ENCODE results near the gene TMEM243. TPM values are rescaled to one million over a fixed set of nuclear protein-coding genes. Genes with fewer than 3 reads are reported as not detected.

The TMEM243 gene
- total RNA-seq, 2 donors from 2014 or later: 45.8 to 58.3 TPM

DNA sequence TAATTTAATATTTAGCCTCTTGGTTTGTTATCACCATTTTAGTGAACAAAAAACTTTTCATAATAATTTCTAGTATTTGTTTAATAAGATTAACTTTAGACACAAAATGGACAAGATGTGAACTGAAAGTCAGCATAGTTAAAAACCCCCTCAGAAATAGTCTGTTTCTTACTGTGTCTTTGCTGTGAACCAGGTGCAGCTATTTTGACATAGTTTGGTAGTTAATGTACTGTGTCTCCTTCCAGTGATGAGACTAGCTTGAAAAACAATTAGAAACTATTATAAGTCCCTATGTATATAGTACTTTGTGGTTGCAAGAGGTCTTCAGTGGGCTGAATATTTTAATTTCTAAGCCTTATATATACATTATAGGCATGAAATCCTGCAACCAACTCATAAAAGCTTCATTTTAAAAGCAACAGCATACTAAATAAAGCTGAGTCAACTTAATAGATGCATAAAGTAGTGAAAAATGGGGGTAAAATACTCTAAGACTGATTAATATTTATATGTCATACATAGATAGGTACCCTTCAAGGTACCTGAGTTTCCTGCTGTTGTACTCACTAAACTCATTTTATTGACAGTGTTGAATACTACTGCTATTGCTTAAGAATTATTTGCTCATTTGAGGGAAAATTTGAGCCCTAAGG is 48.1 kb downstream of the TMEM243 start:
- Mint-ChIP-seq H3K9me3 (no peaks in the 10 kb centered on the region), H3K27me3 (no peaks in the 10 kb centered on the region), H3K4me1 (ENCODE audit: low read depth in 2 of 2) (peaks cover 11 to 19% of the 10 kb centered on the region in 2 donors), H3K27ac (no peak overlapping the region), H3K4me3 (no peak overlapping the region), H3K36me3 (peaks cover 55% of the 10 kb centered on the region)
- ATAC-seq: no peak
- DNase-seq (ENCODE audit: low spot score): no peak

DNA sequence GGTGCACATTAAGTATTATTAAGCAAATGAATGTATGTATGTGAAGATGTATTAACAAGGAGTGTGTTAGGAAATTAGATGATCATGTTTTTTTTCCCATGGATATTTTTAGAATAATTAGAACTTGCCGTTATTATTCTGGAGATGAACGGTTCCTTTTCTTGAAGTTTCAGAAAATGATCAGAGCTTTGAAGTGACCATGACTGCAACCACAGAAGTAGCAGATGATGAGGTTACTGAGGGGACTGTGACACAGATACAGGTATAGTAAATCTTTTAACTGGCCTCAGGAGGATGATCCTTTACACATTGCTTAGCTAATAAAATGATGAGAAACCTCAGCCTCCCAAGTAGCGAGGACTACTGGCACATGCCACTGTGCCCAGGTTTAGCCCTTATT is 48.7 kb downstream of the TMEM243 start:
- Mint-ChIP-seq H3K4me3 (no peak overlapping the region), H3K4me1 (ENCODE audit: low read depth in 2 of 2) (peaks cover 10 to 20% of the 10 kb centered on the region in 2 donors), H3K36me3 (peaks cover 56% of the 10 kb centered on the region), H3K27ac (peak overlapping the region in 1 of 2 donors; percentile 10), H3K27me3 (no peaks in the 10 kb centered on the region), H3K9me3 (no peaks in the 10 kb centered on the region)
- DNase-seq (ENCODE audit: low spot score) (no peak), ATAC-seq (no peak)

DNA sequence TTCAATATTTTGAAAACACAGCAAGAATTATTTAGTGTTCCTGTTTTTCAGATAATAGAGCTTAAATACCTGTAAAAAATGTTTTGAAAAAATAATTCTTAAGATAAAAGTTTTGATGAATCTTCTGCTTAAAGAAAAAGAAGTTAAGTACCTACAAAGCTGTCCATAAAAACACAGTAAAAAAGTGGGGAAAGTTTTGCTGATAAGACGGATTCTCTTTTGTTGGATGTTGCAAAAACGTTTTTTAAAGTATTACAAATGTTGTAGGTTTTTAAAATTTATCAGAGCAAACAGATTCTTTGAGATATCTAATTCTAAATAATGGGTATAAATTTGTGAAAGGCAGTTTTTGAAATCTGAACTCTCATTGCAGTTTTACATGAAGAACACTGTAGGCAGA is 55.1 kb downstream of the TMEM243 start:
- Mint-ChIP-seq H3K27ac (no peak overlapping the region), H3K4me1 (ENCODE audit: low read depth in 2 of 2) (peaks cover 25 to 32% of the 10 kb centered on the region in 2 donors), H3K36me3 (peaks cover 46% of the 10 kb centered on the region), H3K9me3 (no peaks in the 10 kb centered on the region), H3K4me3 (no peak overlapping the region), H3K27me3 (no peaks in the 10 kb centered on the region)
- DNase-seq (ENCODE audit: low spot score): no peak
- no peak for ATAC-seq

- no peak for ATAC-seq
- H3K27ac Mint-ChIP-seq: no peak overlapping the region
- H3K9me3 Mint-ChIP-seq: no peaks in the 10 kb centered on the region
- peaks cover 16% of the 10 kb centered on the region for H3K36me3 Mint-ChIP-seq
- H3K27me3 Mint-ChIP-seq: no peaks in the 10 kb centered on the region
- H3K4me3 Mint-ChIP-seq: no peak overlapping the region
- no peak for DNase-seq (ENCODE audit: low spot score)
- H3K4me1 Mint-ChIP-seq (ENCODE audit: low read depth in 2 of 2): peaks cover 34 to 43% of the 10 kb centered on the region in 2 donors
These were observed 60.0 kb downstream of the TMEM243 start for GRCh38 chr7:87159538-87159937.

- Mint-ChIP-seq H3K27ac (no peak overlapping the region), H3K4me3 (peak overlapping the region; percentile 26), H3K36me3 (peaks cover 18% of the 10 kb centered on the region), H3K9me3 (no peaks in the 10 kb centered on the region), H3K27me3 (no peaks in the 10 kb centered on the region), H3K4me1 (ENCODE audit: low read depth in 2 of 2) (peaks cover 35 to 53% of the 10 kb centered on the region in 2 donors)
- no peak for DNase-seq (ENCODE audit: low spot score)
- ATAC-seq: no peak
These were observed 62.8 kb downstream of the TMEM243 start for GRCh38 chr7:87156709-87157108.

- peak overlapping the region; percentile 39 to 58 for H3K27ac Mint-ChIP-seq
- H3K4me3 Mint-ChIP-seq: peak overlapping the region; percentile 68
- peaks cover 38 to 56% of the 10 kb centered on the region in 2 donors for H3K4me1 Mint-ChIP-seq (ENCODE audit: low read depth in 2 of 2)
- no peaks in the 10 kb centered on the region for H3K27me3 Mint-ChIP-seq
- DNase-seq (ENCODE audit: low spot score) (no peak), ATAC-seq (no peak)
- peaks cover 17% of the 10 kb centered on the region for H3K36me3 Mint-ChIP-seq
- no peaks in the 10 kb centered on the region for H3K9me3 Mint-ChIP-seq
These were observed 63.7 kb downstream of the TMEM243 start for GRCh38 chr7:87155788-87156187.

DNA sequence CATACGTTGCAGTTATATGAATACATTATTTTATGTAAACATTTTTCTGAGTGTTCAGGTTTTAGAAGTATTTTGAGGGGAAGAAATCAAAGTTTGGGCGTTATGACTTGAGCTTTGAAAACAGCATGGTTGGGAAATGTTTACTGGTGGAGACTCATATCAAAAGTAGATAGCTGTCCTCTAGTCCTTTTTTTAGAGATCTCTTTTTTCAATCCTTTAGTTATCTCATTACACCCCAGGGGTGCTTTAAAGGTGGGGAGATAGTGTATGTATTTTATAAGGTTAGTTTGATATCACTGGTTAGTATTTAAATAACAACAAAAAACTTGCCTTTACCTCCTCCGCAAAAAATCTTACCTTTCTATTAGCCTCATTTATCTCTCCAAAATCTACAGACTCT is 65.0 kb downstream of the TMEM243 start:
- H3K36me3 Mint-ChIP-seq: peaks cover 13% of the 10 kb centered on the region
- peak overlapping the region; percentile 94 for H3K4me3 Mint-ChIP-seq
- no peaks in the 10 kb centered on the region for H3K9me3 Mint-ChIP-seq
- no peak for ATAC-seq
- H3K27ac Mint-ChIP-seq: peak overlapping the region; percentile 89 to 96
- no peaks in the 10 kb centered on the region for H3K27me3 Mint-ChIP-seq
- H3K4me1 Mint-ChIP-seq (ENCODE audit: low read depth in 2 of 2): peaks cover 32 to 46% of the 10 kb centered on the region in 2 donors
- no peak for DNase-seq (ENCODE audit: low spot score)

DNA sequence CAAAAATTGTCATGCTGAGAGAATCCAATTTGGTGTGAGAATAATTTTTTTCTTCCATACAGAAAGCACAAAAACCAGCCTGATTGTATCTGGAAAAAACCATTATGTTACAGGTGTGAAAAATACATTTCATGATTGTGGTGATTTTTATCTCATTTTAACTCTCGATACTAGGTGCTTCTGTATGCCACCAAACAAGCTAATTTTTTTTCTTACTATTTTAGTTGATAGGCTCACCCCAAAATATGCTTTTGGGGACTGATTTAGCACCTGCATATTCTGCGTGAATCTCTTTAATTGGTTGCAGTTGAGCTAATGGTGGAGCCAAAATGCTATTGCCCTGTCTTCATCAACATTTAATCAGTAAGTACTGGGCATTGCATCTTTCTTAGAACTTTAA is 65.4 kb downstream of the TMEM243 start:
- peak overlapping the region; percentile 89 to 96 for H3K27ac Mint-ChIP-seq
- H3K4me3 Mint-ChIP-seq: peak overlapping the region; percentile 94
- H3K9me3 Mint-ChIP-seq: no peaks in the 10 kb centered on the region
- no peak for ATAC-seq
- DNase-seq (ENCODE audit: low spot score): no peak
- H3K36me3 Mint-ChIP-seq: peaks cover 13% of the 10 kb centered on the region
- H3K4me1 Mint-ChIP-seq (ENCODE audit: low read depth in 2 of 2): peaks cover 29 to 42% of the 10 kb centered on the region in 2 donors
- no peaks in the 10 kb centered on the region for H3K27me3 Mint-ChIP-seq

DNA sequence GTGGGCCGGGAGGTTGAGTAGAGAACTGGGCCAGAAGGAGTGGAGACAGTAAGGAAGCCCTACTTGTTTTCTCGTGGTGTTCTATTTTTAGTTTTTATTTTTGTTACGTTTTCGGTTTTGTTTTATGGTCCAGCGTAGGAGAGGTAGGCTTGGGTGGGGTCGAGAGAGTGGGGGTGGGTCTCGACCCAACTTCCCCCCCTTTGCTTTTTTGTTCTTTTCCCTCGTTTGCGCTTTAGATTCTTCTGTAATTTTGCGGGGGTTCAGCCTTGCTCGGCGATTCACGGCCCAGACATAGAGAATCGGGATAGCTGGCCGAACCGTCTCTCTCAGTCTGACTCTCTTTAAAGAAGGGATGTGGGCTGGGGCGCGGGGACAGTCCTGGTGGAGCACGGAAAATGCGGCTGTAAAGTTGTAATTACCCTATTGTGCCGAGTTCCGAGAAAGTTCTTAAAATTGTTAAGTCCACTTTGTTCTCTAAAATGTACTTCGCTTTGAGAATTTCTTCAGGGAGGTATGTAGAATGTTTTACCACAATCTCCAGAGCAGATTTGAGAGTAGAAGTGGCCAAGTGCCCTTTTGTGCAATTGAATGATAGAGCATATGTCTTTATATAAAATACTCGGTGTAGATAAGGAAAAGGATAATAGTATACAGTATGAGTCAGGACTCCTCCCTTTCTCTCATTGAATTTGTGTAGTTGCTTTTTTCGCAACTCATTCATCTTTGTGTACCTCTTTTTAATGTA is 66.5 kb downstream of the TMEM243 start:
- Mint-ChIP-seq H3K27me3 (no peaks in the 10 kb centered on the region), H3K4me3 (peak overlapping the region; percentile 94), H3K9me3 (no peaks in the 10 kb centered on the region), H3K4me1 (ENCODE audit: low read depth in 2 of 2) (peaks cover 29 to 39% of the 10 kb centered on the region in 2 donors), H3K36me3 (peaks cover 13% of the 10 kb centered on the region), H3K27ac (peak overlapping the region; percentile 89 to 96)
- DNase-seq (ENCODE audit: low spot score) (peak; percentile 70), ATAC-seq (peak; percentile 55 to 57)

DNA sequence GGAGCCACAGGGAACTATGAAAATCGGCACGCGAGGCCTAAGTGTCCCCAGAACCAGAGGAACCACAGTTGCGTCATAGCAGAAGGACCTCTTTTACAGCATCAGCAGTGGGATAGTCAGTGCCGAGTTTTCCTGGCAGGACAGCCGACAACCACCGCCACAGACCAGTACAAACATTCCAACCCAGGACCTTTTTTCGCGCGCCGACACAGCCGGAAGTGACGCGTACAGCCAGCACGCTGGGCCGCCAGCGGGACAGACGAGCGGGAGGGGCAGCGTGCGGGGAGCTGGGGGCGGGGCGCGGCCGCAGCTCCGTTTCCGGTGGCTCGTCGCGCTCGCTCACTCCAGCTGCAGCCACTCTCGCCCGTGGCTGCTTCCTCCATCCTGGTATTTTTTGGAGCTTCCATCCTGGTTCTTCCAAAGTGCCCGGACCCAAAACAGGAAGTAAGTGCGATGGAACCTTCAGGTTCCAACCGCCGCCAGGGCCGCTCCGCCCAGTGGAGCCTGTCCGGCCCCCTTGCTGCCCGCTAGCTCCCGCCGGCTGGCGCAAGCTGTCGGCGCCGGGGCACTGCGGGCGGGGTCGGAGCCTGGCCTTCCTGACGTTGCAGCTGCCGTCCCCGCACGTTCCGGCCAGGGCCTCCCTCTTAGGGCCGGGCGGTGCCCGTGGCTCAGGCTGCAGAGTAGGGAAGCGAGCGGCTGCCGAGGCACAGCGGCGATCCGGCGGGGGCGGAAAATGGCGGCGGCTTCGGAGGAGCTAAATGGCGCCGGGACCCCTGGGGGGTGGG is 67.2 kb downstream of the TMEM243 start, which contains the start of gene DMTF1:
DMTF1 (plus strand) TSS at position 342 of the 785 bp plus-strand sequence. CDS start 12,489 bp downstream, outside the sequence.
- Mint-ChIP-seq H3K4me3 (peak within 1 kb of the TSS; percentile 94), H3K4me1 (ENCODE audit: low read depth in 2 of 2) (peaks cover 28 to 39% of the 10 kb centered on the region in 2 donors), H3K36me3 (peaks cover 13% of the 10 kb centered on the region), H3K9me3 (no peaks in the 10 kb centered on the region), H3K27me3 (no peaks in the 10 kb centered on the region), H3K27ac (peak within 1 kb of the TSS; percentile 89 to 96)
- ATAC-seq (peak; percentile 93 to 96), DNase-seq (ENCODE audit: low spot score) (peak; percentile 94)

- Mint-ChIP-seq H3K9me3 (no peaks in the 10 kb centered on the region), H3K36me3 (peaks cover 13% of the 10 kb centered on the region), H3K27ac (peak overlapping the region; percentile 89 to 96), H3K4me3 (peak overlapping the region; percentile 94), H3K4me1 (ENCODE audit: low read depth in 2 of 2) (peaks cover 22 to 33% of the 10 kb centered on the region in 2 donors), H3K27me3 (no peaks in the 10 kb centered on the region)
- ATAC-seq (no peak), DNase-seq (ENCODE audit: low spot score) (no peak)
These were observed 67.8 kb downstream of the TMEM243 start for GRCh38 chr7:87151729-87152111.

DNA sequence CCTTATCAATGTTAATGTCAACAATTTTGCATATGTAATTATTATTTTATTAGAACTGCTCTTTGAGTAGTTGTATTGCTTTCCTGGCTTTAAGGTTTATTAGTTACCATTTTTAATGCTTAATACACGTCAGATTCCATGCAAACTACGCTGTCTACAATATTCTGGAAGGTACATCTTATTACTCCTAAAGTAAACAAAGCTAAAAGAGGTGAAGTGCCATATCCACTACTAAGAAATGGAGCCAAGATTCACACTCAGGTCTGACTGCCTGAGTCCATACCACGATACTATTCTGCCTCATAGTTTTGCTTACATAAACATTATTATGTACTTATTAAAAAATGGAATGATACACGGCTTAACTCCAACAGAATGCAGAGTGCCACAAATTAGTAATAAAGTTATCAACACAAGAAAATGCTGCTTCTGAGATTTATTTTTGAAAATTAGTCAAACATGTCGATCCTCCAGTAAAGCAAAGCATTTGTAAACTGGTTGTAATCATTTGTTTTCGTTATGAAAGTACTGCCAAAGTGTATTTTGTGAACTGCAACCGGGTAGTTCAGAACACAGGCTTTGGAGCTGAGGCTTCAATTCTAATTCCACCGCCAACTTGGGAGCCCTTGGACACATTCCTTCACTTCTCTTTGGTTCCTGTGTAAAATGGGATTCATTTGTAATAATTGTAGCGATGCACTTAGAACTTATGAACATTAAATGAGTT is 68.4 kb downstream of the TMEM243 start:
- Mint-ChIP-seq H3K27ac (peak overlapping the region; percentile 89 to 96), H3K27me3 (no peaks in the 10 kb centered on the region), H3K9me3 (no peaks in the 10 kb centered on the region), H3K36me3 (peaks cover 13% of the 10 kb centered on the region), H3K4me3 (peak overlapping the region; percentile 94), H3K4me1 (ENCODE audit: low read depth in 2 of 2) (peaks cover 22 to 27% of the 10 kb centered on the region in 2 donors)
- DNase-seq (ENCODE audit: low spot score) (no peak), ATAC-seq (no peak)

GRCh38 chr7:87148332-87148955 is 71.1 kb downstream of the TMEM243 start:
- H3K4me3 Mint-ChIP-seq: no peak overlapping the region
- ATAC-seq (no peak), DNase-seq (ENCODE audit: low spot score) (no peak)
- no peak overlapping the region for H3K27ac Mint-ChIP-seq
- H3K9me3 Mint-ChIP-seq: no peaks in the 10 kb centered on the region
- no peaks in the 10 kb centered on the region for H3K27me3 Mint-ChIP-seq
- peaks cover 7% of the 10 kb centered on the region for H3K36me3 Mint-ChIP-seq
- H3K4me1 Mint-ChIP-seq (ENCODE audit: low read depth in 2 of 2): peaks cover 18 to 21% of the 10 kb centered on the region in 2 donors

All from natural killer cell treated with Interleukin-12 subunit alpha and Interleukin-12 subunit beta and Interleukin-15 and Interleukin-18, amount 100 ng/mL, for 72 hours (primary cell).